GM19463 (cell line): Measurements from ENCODE around the gene TBKBP1.
"Not testable (repeated sequence)": the region's sequence is repeated elsewhere in the genome, so short reads cannot be mapped to it uniquely, and the experiment has no call there.

Source experiments
- ATAC-seq: cut with Tn5 transposase; IDR thresholded peaks from one replicate; pipeline ENCODE4 v1.9.1; 2021; ENCODE audit warnings: mild to moderate bottlenecking, moderate library complexity; ENCODE audit not compliant: unreplicated experiment

TBKBP1 gene

GRCh38 chr17:47730681-47731080 lies 36.7 kb downstream of the TBKBP1 start:
- no peak for ATAC-seq

- no peak for ATAC-seq
Observed at GRCh38 chr17:47731396-47731795, 37.4 kb downstream of the TBKBP1 start.

- no peak for ATAC-seq
Observed at GRCh38 chr17:47732399-47733046, 38.6 kb downstream of the TBKBP1 start.

GRCh38 chr17:47733047-47733673 lies 39.2 kb downstream of the TBKBP1 start, which contains the start of gene TBX21:
Gene TBX21, plus strand, starts transcription at chr17:47733236. Its CDS starts 219 bp downstream, at chr17:47733455.
- peak; percentile 62 for ATAC-seq

GRCh38 chr17:47733674-47734410 lies 39.9 kb downstream of the TBKBP1 start:
- no peak for ATAC-seq

GRCh38 chr17:47735139-47735464 lies 41.1 kb downstream of the TBKBP1 start:
- ATAC-seq = no peak

GRCh38 chr17:47735536-47736011 lies 41.6 kb downstream of the TBKBP1 start:
- ATAC-seq = peak; percentile 59

- ATAC-seq = no peak
Observed at GRCh38 chr17:47736501-47737495, 42.8 kb downstream of the TBKBP1 start.

GRCh38 chr17:47738178-47738577 lies 44.2 kb downstream of the TBKBP1 start:
- no peak for ATAC-seq

- ATAC-seq = no peak
Observed at GRCh38 chr17:47739150-47739549, 45.2 kb downstream of the TBKBP1 start.

GRCh38 chr17:47739945-47740344 lies 46.0 kb downstream of the TBKBP1 start:
- ATAC-seq = not testable (repeated sequence)

- ATAC-seq = no peak
Observed at GRCh38 chr17:47741109-47741792, 47.3 kb downstream of the TBKBP1 start.

- no peak for ATAC-seq
Observed at GRCh38 chr17:47741793-47742145, 47.8 kb downstream of the TBKBP1 start.

- no peak for ATAC-seq
Observed at GRCh38 chr17:47742319-47743181, 48.6 kb downstream of the TBKBP1 start.

GRCh38 chr17:47744168-47745036 lies 50.4 kb downstream of the TBKBP1 start:
- no peak for ATAC-seq

GRCh38 chr17:47745037-47745380 lies 51.0 kb downstream of the TBKBP1 start:
- ATAC-seq = no peak

- ATAC-seq = no peak
Observed at GRCh38 chr17:47751471-47751870, 57.5 kb downstream of the TBKBP1 start.

- no peak for ATAC-seq
Observed at GRCh38 chr17:47757386-47757785, 63.4 kb downstream of the TBKBP1 start.
